T-helper 17 cell (primary cell): Measurements from ENCODE around the gene MAIP1. TPM values are rescaled to one million over a fixed set of nuclear protein-coding genes. Genes with fewer than 3 reads are reported as not detected.
"Not testable (repeated sequence)": the region's sequence is repeated elsewhere in the genome, so short reads cannot be mapped to it uniquely, and the experiment has no call there.

ENCODE experiments used
- ATAC-seq: fragments of 150-1000 bp; cut with Tn5 transposase; 2 replicates; pipeline ENCODE4 v1.10.0; 2021; ENCODE audit warnings: mild to moderate bottlenecking, moderate library complexity
- DNase-seq, 3 donors: peaks; one replicate each; pipeline versions ENCODE4 v3.0.0 to v3.0.0-alpha.2; 2020 to 2021
- H3K9me3 ChIP-seq: one replicate; pipeline ENCODE4 v1.7.0; 2013; ENCODE audit warnings: low read length, mild to moderate bottlenecking; ENCODE audit not compliant: control insufficient read depth, poor library complexity, severe bottlenecking
- H3K27ac Mint-ChIP-seq: one replicate; pipeline ENCODE4 v1.8.0; 2022; ENCODE audit warnings: mild to moderate bottlenecking, moderate library complexity, mixed read lengths
- H3K27me3 Mint-ChIP-seq: one replicate; pipeline ENCODE4 v1.8.0; 2022; ENCODE audit warnings: mixed read lengths
- H3K36me3 Mint-ChIP-seq: one replicate; pipeline ENCODE4 v1.8.0; 2022; ENCODE audit warnings: low read depth, mixed read lengths
- H3K4me1 Mint-ChIP-seq: one replicate; pipeline ENCODE4 v1.8.0; 2022; ENCODE audit warnings: mild to moderate bottlenecking, mixed read lengths
- H3K4me3 Mint-ChIP-seq: one replicate; pipeline ENCODE4 v1.8.0; 2022; ENCODE audit warnings: mild to moderate bottlenecking, moderate library complexity, mixed read lengths
- total RNA-seq, 4 donors: library from RNA in 2 of 4; stranded (reverse) in 2 of 4; gene quantifications; one replicate each; pipeline ENCODE4 v1.2.3 and lab custom pipeline; 2022 to 2026

Gene MAIP1, protein sequence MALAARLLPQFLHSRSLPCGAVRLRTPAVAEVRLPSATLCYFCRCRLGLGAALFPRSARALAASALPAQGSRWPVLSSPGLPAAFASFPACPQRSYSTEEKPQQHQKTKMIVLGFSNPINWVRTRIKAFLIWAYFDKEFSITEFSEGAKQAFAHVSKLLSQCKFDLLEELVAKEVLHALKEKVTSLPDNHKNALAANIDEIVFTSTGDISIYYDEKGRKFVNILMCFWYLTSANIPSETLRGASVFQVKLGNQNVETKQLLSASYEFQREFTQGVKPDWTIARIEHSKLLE
- 10 to 100 TPM; 19.8 to 29.4 TPM for total RNA-seq
- total RNA-seq (lab: John Stamatoyannopoulos, UW) = 10.1 to 14.7 reads per million in 2 donors

DNA sequence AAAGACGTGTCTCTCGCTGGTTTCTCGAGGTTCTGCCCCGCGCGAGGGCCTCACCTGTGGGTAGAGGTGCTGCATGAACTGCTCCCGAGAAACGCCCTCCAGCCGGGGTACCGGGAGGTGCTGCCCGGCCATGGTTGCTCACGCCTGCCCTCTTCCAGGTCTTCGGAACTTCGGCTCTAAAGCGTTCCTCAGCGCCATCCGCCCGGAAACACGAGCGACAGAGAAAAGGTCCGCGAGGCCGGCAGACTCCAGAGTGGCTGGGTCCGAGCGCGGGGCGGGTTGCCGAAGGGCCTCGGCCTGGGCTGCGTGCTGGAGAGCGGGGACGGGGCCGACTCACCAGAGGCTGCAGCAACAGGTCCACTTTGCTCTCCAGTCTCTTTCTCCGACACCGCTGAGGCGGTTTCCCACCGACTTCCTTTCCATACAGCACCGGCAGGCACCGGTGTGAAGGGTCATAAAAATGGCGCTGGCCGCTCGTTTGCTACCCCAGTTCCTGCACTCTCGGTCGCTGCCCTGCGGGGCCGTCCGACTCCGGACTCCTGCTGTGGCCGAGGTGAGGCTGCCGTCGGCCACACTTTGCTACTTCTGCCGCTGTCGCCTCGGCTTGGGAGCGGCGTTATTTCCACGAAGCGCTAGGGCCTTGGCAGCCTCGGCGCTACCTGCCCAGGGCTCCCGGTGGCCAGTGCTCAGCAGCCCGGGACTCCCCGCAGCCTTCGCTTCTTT is at the start of gene MAIP1, which contains the start of gene TYW5:
Gene MAIP1 (plus strand): TSS at position 244 of the 723 bp plus-strand sequence. CDS start 217 bp downstream, at position 461.
Gene TYW5 (minus strand): TSS at position 153 of the 723 bp plus-strand sequence. CDS start 21 bp downstream, at position 132.
- no peaks in the 10 kb centered on the region for H3K36me3 Mint-ChIP-seq
- DNase-seq = peak; percentile 64 to 68 (median 66)
- peak within 1 kb of the TSS; percentile 100 for H3K27ac Mint-ChIP-seq
- no peaks in the 10 kb centered on the region for H3K27me3 Mint-ChIP-seq
- no peaks in the 10 kb centered on the region for H3K9me3 ChIP-seq
- ATAC-seq = peak; percentile 91
- peak within 1 kb of the TSS; percentile 99 for H3K4me3 Mint-ChIP-seq
- H3K4me1 Mint-ChIP-seq = peaks cover 34% of the 10 kb centered on the region

DNA sequence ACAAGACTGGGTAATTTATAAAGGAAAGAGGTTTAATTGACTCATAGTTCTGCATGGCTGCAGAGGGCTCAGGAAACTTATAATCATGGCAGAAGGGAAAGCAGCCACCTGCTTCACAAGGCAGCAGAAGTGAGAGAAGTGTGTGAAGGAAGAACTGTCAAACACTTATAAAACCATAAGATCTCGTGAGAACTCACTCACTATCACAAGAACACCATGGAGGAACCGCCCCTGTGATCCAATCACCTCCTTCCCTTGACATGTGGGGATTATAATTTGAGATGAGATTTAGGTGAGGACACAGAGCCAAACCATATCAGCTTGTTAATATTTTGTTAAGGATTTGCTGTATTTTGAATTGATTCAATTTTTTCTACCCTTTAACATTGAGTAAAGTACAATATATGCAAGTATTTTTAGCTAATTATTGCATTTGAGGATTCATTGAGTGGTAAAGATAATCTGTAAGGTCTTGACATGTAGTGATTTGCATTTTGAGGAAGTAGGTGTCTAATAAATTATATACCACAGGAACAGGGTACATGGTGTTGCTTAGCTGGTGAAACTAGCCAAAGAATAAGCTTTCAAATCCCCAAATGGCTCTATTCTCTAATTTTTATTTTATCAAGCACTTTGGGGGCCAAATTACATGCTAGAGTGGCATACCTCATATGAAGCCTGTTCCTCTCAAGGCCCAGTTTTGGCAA is 48.2 kb upstream of the MAIP1 start:
- H3K36me3 Mint-ChIP-seq = peaks cover 4% of the 10 kb centered on the region
- no peak overlapping the region for H3K27ac Mint-ChIP-seq
- peaks cover 11% of the 10 kb centered on the region for H3K4me1 Mint-ChIP-seq
- peaks cover 38% of the 10 kb centered on the region for H3K27me3 Mint-ChIP-seq
- no peak for DNase-seq
- no peaks in the 10 kb centered on the region for H3K9me3 ChIP-seq
- no peak for ATAC-seq
- no peak overlapping the region for H3K4me3 Mint-ChIP-seq

DNA sequence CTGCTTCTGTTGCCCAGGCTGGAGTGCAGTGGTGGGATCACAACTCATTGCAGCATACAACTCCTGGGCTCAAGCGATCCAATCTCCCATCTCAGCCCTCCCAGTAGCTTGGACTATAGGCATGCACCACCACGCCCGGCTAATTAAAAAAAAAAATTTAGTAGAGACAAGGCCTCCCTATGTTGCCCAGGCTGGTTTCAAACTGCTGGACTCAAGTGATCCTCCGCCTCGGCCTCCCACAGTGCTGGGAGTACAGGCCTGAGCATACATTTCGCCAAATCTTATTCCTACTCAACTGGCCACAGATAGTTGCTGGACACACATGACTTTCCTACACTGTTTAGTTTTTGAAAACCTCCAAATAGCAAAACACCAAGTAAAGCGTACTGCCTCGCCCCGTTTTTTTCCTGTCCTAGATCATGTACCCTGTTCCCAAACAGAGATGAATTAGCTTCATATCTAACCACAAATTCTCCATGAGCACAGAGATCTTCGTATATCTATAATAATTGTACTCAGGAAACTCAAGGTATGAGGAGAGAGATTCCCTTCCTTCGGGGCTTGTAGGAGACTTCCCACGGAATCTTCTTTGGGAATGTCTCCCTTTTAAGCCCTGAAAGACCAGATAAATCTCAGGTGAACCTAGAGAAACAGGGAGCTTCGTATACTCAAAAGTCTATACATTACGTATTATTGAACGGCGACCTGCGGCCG is 44.9 kb upstream of the MAIP1 start:
- H3K9me3 ChIP-seq = no peaks in the 10 kb centered on the region
- peak overlapping the region; percentile 98 for H3K27ac Mint-ChIP-seq
- peaks cover 18% of the 10 kb centered on the region for H3K27me3 Mint-ChIP-seq
- peak overlapping the region; percentile 100 for H3K4me3 Mint-ChIP-seq
- ATAC-seq (no peak), DNase-seq (no peak)
- peaks cover 4% of the 10 kb centered on the region for H3K36me3 Mint-ChIP-seq
- peaks cover 30% of the 10 kb centered on the region for H3K4me1 Mint-ChIP-seq

DNA sequence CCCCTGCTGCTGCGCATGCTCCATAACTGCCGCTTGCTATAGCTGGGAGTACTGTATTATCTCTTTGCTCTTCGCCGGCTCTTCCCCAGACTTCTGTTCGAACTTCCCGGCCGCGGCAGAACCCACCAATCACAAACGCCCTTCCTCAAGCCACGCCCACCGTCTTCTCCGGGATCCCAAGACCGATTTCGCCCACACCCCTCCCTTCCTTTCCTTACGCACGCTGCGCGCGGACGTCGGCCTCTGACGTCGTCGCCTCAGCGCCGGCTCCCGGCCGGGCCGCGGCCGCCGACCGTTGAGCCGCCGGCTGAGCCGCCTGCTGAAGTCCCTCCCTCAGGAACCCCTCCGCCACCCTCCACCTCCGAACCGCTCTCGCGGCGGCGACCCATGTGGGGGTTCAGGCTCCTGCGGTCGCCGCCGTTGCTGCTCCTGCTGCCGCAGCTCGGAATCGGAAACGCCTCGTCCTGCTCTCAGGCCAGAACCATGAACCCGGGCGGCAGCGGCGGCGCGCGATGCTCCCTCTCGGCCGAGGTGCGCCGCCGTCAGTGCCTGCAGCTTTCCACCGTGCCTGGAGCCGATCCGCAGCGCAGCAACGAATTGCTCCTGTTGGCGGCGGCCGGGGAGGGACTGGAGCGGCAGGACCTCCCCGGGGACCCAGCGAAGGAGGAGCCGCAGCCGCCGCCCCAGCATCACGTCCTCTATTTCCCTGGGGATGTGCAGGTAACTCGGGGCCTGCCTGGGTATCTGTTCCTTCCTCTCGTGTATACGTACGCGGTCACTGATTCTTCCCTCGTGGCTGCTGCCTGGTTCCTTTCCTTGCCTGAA is 44.1 kb upstream of the MAIP1 start, which contains the start of gene C2orf69:
Gene C2orf69 (plus strand): TSS at position 242 of the 825 bp plus-strand sequence. CDS start 146 bp downstream, at position 388.
- DNase-seq = peak; percentile 80 to 88 (median 81)
- ATAC-seq = peak; percentile 85
- peak within 1 kb of the TSS; percentile 100 for H3K4me3 Mint-ChIP-seq
- no peaks in the 10 kb centered on the region for H3K9me3 ChIP-seq
- peaks cover 30% of the 10 kb centered on the region for H3K4me1 Mint-ChIP-seq
- H3K27me3 Mint-ChIP-seq = peaks cover 12% of the 10 kb centered on the region
- peaks cover 4% of the 10 kb centered on the region for H3K36me3 Mint-ChIP-seq
- peak within 1 kb of the TSS; percentile 98 for H3K27ac Mint-ChIP-seq

DNA sequence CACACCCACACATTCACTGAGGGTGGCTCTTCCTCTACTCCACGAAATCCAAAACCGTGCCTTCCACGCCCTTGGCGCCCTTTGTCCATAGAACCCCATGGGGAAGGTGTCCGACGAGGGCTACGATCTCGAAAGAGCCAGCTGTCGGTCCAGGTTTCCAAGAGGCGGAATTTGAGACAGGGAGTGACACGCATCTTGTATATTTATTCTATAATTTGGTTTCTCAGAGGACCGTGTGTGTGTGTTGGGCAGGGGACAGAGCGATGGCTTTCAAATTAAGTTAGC is 43.6 kb upstream of the MAIP1 start:
- DNase-seq (no peak), ATAC-seq (no peak)
- Mint-ChIP-seq H3K27ac (peak overlapping the region; percentile 98), H3K4me1 (peaks cover 30% of the 10 kb centered on the region), H3K27me3 (peaks cover 9% of the 10 kb centered on the region), H3K4me3 (peak overlapping the region; percentile 100), H3K36me3 (peaks cover 4% of the 10 kb centered on the region)
- no peaks in the 10 kb centered on the region for H3K9me3 ChIP-seq

DNA sequence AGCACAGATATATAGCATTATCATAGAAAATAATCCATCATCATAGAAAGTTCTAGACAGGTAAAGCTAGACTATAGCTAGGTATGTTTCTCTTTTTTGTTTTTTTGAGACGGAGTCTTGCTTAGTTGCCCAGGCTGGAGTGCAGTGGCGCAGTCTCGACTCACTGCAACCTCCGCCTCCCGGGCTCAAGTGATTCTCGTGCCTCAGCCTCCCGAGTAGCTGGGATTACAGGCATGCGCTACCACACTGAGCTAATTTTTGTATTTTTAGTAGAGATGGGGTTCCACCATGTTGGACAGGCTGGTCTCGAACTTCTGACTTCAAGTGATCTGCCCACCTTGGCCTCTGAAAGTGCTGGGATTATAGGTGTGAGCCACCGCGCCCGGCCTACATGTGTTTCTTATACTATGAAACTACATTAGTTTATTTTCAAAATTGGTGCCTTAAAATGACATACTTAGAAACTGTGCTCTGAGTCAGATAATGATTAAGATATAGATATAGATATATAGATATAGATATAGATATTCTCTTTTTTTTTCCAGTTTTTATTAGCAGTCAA is 42.7 kb upstream of the MAIP1 start:
- H3K27me3 Mint-ChIP-seq, ATAC-seq, H3K9me3 ChIP-seq, DNase-seq, H3K36me3 Mint-ChIP-seq, H3K4me3 Mint-ChIP-seq: not testable (repeated sequence)
- peak overlapping the region; percentile 98 for H3K27ac Mint-ChIP-seq
- peaks cover 30% of the 10 kb centered on the region for H3K4me1 Mint-ChIP-seq

DNA sequence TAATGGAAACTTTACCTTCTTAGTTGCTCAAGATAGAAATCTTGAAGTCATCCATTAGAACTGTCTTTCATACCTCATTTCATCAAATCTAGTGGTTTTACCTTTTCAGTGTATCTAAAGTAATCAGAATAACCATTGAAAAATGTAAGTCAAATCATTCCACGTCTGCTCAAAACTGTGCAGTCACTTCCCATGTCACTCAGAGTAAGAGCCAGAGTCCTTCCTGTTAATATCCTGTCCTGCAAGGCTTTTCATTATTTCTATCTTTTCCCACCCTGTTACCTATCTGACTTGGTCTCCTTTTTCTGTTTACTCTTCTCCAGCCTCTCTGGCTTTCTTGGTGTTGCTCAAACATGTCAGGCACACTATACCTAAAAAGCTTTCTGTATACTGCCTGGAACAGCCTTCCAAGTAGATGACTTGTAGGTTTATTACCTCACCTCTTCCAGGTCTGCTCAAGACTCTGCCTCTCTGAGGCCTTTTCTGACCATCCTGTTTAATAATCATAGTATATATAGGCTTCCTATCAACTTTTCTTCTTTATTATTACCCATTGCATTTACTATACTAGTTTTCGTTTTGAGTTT is 40.9 kb upstream of the MAIP1 start:
- Mint-ChIP-seq H3K4me3 (peak overlapping the region; percentile 51), H3K4me1 (peaks cover 34% of the 10 kb centered on the region), H3K36me3 (peaks cover 6% of the 10 kb centered on the region), H3K27me3 (no peaks in the 10 kb centered on the region), H3K27ac (peak overlapping the region; percentile 72)
- ATAC-seq = no peak
- no peaks in the 10 kb centered on the region for H3K9me3 ChIP-seq
- no peak for DNase-seq

DNA sequence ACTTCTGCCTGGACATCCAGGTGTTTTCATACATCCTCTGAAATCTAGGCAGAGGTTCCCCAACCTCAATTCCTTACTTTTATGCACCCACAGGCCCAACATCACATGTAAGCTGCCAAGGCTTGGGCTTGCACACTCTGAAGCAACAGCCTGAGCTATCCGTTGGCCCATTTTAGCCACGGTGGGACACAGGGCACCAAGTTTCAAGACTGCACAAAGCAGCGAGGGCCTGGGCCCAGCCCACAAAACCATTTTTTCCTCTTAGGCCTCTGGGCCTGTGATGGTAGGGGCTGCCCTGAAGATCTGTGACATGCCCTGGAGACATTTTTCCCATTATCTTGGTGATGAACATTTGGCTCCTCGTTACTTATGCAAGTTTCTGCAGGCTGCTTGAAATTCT is 38.4 kb upstream of the MAIP1 start:
- H3K4me3 Mint-ChIP-seq = no peak overlapping the region
- H3K27me3 Mint-ChIP-seq = no peaks in the 10 kb centered on the region
- peaks cover 2% of the 10 kb centered on the region for H3K36me3 Mint-ChIP-seq
- peaks cover 26% of the 10 kb centered on the region for H3K4me1 Mint-ChIP-seq
- no peak for ATAC-seq
- no peak for DNase-seq
- no peak overlapping the region for H3K27ac Mint-ChIP-seq
- H3K9me3 ChIP-seq = no peaks in the 10 kb centered on the region

DNA sequence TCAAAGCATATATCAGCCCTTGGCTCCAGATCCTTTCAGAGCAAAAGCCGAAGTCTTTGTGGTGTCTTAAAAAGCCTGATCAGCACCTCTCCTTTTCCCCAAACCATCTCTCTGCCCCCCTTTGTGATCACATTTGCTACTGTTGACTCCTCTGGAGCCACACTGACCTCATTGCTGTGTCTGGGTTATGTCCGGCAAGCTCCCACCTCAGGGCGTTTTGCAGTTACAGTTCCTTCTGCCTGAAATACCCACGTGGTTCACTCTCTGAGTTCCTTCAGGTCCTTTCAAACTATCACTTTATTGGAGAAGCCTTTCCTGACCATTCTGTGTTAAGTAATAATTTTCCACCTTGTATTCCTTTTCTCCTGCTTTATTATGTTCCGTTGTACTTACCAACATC is 32.5 kb upstream of the MAIP1 start:
- DNase-seq (no peak), ATAC-seq (no peak)
- H3K4me1 Mint-ChIP-seq = peaks cover 14% of the 10 kb centered on the region
- no peaks in the 10 kb centered on the region for H3K27me3 Mint-ChIP-seq
- no peak overlapping the region for H3K4me3 Mint-ChIP-seq
- no peak overlapping the region for H3K27ac Mint-ChIP-seq
- H3K36me3 Mint-ChIP-seq = peaks cover 2% of the 10 kb centered on the region
- no peaks in the 10 kb centered on the region for H3K9me3 ChIP-seq

DNA sequence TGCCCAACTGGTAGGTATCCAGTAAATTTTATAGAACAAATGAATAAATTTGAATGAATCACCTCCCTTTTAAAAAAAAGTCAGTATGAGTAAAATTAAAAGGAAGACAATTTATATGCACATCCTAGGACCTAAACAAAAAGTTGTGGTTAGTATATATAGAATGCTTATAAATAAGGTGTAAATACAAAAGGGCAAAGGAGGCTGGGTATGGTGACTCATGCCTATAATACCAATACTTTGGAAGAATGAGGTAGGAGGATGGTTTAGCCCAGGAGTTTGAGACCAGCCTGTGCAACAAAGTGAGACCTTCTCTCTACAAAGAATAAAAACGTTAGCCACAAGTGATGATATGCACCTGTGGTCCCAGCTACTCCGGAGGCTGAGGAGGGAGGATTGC is 31.5 kb upstream of the MAIP1 start:
- H3K27ac Mint-ChIP-seq = peak overlapping the region; percentile 11
- H3K9me3 ChIP-seq = no peaks in the 10 kb centered on the region
- no peaks in the 10 kb centered on the region for H3K36me3 Mint-ChIP-seq
- H3K4me1 Mint-ChIP-seq = peaks cover 12% of the 10 kb centered on the region
- DNase-seq (no peak), ATAC-seq (no peak)
- no peaks in the 10 kb centered on the region for H3K27me3 Mint-ChIP-seq
- H3K4me3 Mint-ChIP-seq = no peak overlapping the region

DNA sequence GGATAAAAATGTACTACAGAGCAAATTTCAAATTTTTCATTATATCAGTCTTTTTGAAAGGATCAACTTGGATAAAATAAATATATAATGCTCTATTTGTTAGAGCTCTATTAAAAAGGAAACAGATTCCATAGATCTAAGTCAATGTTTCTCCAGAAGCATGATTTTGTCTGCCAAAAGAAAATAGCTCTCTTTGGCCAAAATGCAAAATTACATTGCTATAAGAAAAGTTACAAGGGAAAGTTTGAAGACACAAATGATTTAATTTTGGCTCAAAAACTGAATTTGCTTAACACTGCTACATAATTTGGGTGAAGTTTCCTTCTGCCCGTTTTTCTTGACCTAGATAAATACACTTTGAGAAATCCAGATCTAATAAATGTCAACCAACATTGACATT is 28.6 kb upstream of the MAIP1 start:
- H3K9me3 ChIP-seq = no peaks in the 10 kb centered on the region
- Mint-ChIP-seq H3K36me3 (no peaks in the 10 kb centered on the region), H3K27me3 (no peaks in the 10 kb centered on the region), H3K27ac (peak overlapping the region; percentile 2), H3K4me1 (peaks cover 12% of the 10 kb centered on the region), H3K4me3 (no peak overlapping the region)
- ATAC-seq = no peak
- no peak for DNase-seq

DNA sequence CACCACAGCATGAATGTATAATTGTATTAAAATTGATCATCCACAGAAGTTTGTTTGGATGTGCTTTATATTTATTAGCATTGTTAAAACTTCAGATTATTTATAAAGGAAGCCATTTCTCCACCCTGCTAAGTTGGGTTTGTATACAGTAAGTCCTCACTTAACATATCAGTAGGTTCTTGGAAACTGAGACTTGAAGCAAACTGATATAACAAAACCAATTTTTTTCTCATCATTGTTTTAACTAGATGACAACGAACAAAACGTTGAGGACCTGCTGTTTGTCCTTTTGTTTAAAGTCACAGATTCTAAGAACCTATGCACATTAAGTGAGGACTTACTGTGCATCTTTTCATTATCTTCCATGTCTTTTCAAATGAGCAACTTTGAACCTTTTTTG is 27.2 kb upstream of the MAIP1 start:
- DNase-seq (no peak), ATAC-seq (no peak)
- Mint-ChIP-seq H3K27me3 (no peaks in the 10 kb centered on the region), H3K4me1 (peaks cover 8% of the 10 kb centered on the region), H3K4me3 (no peak overlapping the region), H3K27ac (no peak overlapping the region), H3K36me3 (no peaks in the 10 kb centered on the region)
- H3K9me3 ChIP-seq = no peaks in the 10 kb centered on the region
